ENCODE results near the gene PSMA4. TPM values are rescaled to one million over a fixed set of nuclear protein-coding genes. Genes with fewer than 3 reads are reported as not detected.

PSMA4 gene
- total and polyA plus RNA-seq, 2 of the 8 experiments (the other 6 are each of a cell fraction or from before 2014, with no cell fraction given) = 348 to 445 TPM

DNA sequence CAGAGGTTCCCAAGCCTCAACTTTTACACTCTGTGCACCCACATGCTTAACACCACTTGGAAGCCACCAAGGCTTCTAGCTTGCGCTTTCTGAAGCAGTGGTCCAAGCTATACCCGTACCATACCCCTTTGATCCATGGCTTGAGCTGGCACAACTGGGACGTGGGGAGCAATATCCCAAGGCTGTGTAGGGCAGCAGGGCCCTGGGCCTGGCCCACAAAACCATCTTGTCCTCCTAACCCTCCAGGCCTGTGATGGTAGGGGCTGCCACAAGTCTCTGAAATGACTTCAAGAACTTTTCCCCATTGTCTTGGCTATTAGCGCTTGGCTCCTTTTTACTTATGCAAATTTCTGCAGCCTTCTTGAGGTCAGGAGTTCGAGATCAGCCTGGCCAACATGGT, 16.0 kb upstream of the PSMA4 start:
- Histone ChIP-seq H4K5ac (ENCODE audit: insufficient read length, low read depth, low read length) (no peak overlapping the region), H2BK15ac (ENCODE audit: low read length) (no peak overlapping the region), H4K20me1 (replicated peaks in 1 of 2; ENCODE audit: control insufficient read depth in 1 of 2, insufficient read depth in 2 of 2, low read length in 2 of 2) (no peaks in the 10 kb centered on the region), H2BK5ac (ENCODE audit: low read depth, low read length) (no peak overlapping the region), H3K9ac (replicated peaks in 1 of 4; ENCODE audit: extremely low read depth in 1 of 4, low read depth in 3 of 4, low read length in 3 of 4) (no peak overlapping the region), H2AFZ (ENCODE audit: low read length) (no peak overlapping the region), H2BK20ac (ENCODE audit: low read length) (no peak overlapping the region), H3K14ac (ENCODE audit: insufficient read length) (no peak overlapping the region), H3K79me2 (ENCODE audit: control insufficient read depth in 1 of 2, insufficient read depth in 2 of 2, low read length in 2 of 2) (no peaks in the 10 kb centered on the region), H3K56ac (replicated peaks; ENCODE audit: insufficient read length, low read depth, low read length) (no peak overlapping the region), H4K91ac (replicated peaks; ENCODE audit: insufficient read length, low read length) (no peak overlapping the region), H3K36me3 (ENCODE audit: control insufficient read depth in 2 of 4, insufficient read depth in 4 of 4, low read length in 3 of 4) (no peaks in the 10 kb centered on the region), H3K4me3 (ENCODE audit: extremely low read depth in 1 of 4, insufficient read depth in 2 of 4, low read depth in 3 of 4, low read length in 4 of 4) (no peak overlapping the region), H2AK5ac (ENCODE audit: low read depth, low read length) (no peak overlapping the region), H3K23me2 (ENCODE audit: low read depth, low read length) (no peaks in the 10 kb centered on the region), H3K27me3 (replicated peaks in 1 of 4; ENCODE audit: control insufficient read depth in 3 of 4, extremely low read depth in 1 of 4, insufficient read depth in 3 of 4, low read length in 3 of 4) (no peaks in the 10 kb centered on the region), H4K8ac (ENCODE audit: extremely low read depth, insufficient read depth, low read length) (no peak overlapping the region), H2BK12ac (ENCODE audit: low read depth, low read length) (no peak overlapping the region), H3K79me1 (ENCODE audit: low read depth, low read length) (no peaks in the 10 kb centered on the region), H2BK120ac (replicated peaks; ENCODE audit: low read depth, low read length) (no peak overlapping the region), H3K4me1 (replicated peaks in 1 of 4; ENCODE audit: control insufficient read depth in 3 of 4, insufficient read depth in 4 of 4, low read length in 3 of 4) (no peaks in the 10 kb centered on the region), H3K27ac (ENCODE audit: low read depth, low read length) (no peak overlapping the region), H3K4ac (replicated peaks; ENCODE audit: insufficient read length, low read depth, low read length) (no peak overlapping the region), H3K23ac (ENCODE audit: insufficient read length) (no peak overlapping the region), H3K9me3 (ENCODE audit: insufficient read depth in 2 of 2, low read depth in 1 of 2, low read length in 1 of 2) (peaks cover 7 to 8% of the 10 kb centered on the region in 2 experiments; a peak in 3 of 4 replicates), H3K18ac (ENCODE audit: extremely low read depth, low read length) (no peak overlapping the region), H3K4me2 (ENCODE audit: insufficient read depth in 1 of 2, low read depth in 2 of 2, low read length in 2 of 2) (no peak overlapping the region)
- CTCF ChIA-PET (ENCODE audit: partially characterized antibody) = no interaction called here
- no peak for TF ChIP-seq GABPA (IDR thresholded peaks at IDR 0.05; ENCODE audit: borderline replicate concordance, insufficient read depth, low read length)
- DNase-seq (ENCODE audit: low read depth in 1 of 2, low spot score in 2 of 2) (no peak), FAIRE-seq (no peak)
- POLR2A ChIA-PET (ENCODE audit: partially characterized antibody) = no interaction called here
- WGBS, 2 experiments (ENCODE audit: extremely low coverage in 1 of 2, insufficient coverage in 1 of 2, insufficient read length in 1 of 2, insufficient replicate concordance in 2 of 2, low coverage in 1 of 2, low lambda C conversion rate in 2 of 2, missing lambda C conversion rate in 1 of 2) = 86% methylated on average over 5 of the region's 5 CpGs; no CpG with 5 or more reads in 1 of the 2 experiments

Data from H1 (cell line).